ENCODE data around the gene ZCCHC9.
"Not testable (repeated sequence)": the region's sequence is repeated elsewhere in the genome, so short reads cannot be mapped to it uniquely, and the experiment has no call there.

The ZCCHC9 gene

GRCh38 chr5:81308836-81309235 lies 7.4 kb downstream of the ZCCHC9 start:
- DNase-seq = no peak

GRCh38 chr5:81310402-81311063 lies 9.1 kb downstream of the ZCCHC9 start:
- DNase-seq = no peak

- no peak for DNase-seq
Observed at GRCh38 chr5:81313278-81313677, 11.9 kb downstream of the ZCCHC9 start.

- DNase-seq = no peak
Observed at GRCh38 chr5:81313686-81314085, 12.3 kb downstream of the ZCCHC9 start.

GRCh38 chr5:81314581-81314980 lies 13.2 kb downstream of the ZCCHC9 start:
- DNase-seq = peak; percentile 44

GRCh38 chr5:81315336-81315735 lies 13.9 kb downstream of the ZCCHC9 start:
- peak; percentile 83 for DNase-seq

- no peak for DNase-seq
Observed at GRCh38 chr5:81315830-81316229, 14.4 kb downstream of the ZCCHC9 start.

GRCh38 chr5:81316571-81316970 lies 15.2 kb downstream of the ZCCHC9 start:
- no peak for DNase-seq

- DNase-seq = no peak
Observed at GRCh38 chr5:81317536-81317935, 16.1 kb downstream of the ZCCHC9 start.

- DNase-seq = no peak
Observed at GRCh38 chr5:81326554-81326953, 25.2 kb downstream of the ZCCHC9 start.

GRCh38 chr5:81334304-81335061 lies 33.1 kb downstream of the ZCCHC9 start:
- DNase-seq = no peak

- DNase-seq = no peak
Observed at GRCh38 chr5:81335946-81336345, 34.6 kb downstream of the ZCCHC9 start.

- no peak for DNase-seq
Observed at GRCh38 chr5:81336556-81336955, 35.2 kb downstream of the ZCCHC9 start.

GRCh38 chr5:81337803-81338202 lies 36.4 kb downstream of the ZCCHC9 start:
- no peak for DNase-seq

- not testable (repeated sequence) for DNase-seq
Observed at GRCh38 chr5:81338213-81338612, 36.8 kb downstream of the ZCCHC9 start.

GRCh38 chr5:81344736-81345135 lies 43.3 kb downstream of the ZCCHC9 start:
- no peak for DNase-seq

GRCh38 chr5:81345411-81346003 lies 44.1 kb downstream of the ZCCHC9 start:
- DNase-seq = no peak

- no peak for DNase-seq
Observed at GRCh38 chr5:81349161-81349560, 47.8 kb downstream of the ZCCHC9 start.

GRCh38 chr5:81350507-81350906 lies 49.1 kb downstream of the ZCCHC9 start:
- no peak for DNase-seq

- no peak for DNase-seq
Observed at GRCh38 chr5:81353189-81353588, 51.8 kb downstream of the ZCCHC9 start.

- no peak for DNase-seq
Observed at GRCh38 chr5:81354093-81354492, 52.7 kb downstream of the ZCCHC9 start.

GRCh38 chr5:81355291-81356251 lies 54.2 kb downstream of the ZCCHC9 start:
- DNase-seq = no peak

- no peak for DNase-seq
Observed at GRCh38 chr5:81359108-81359507, 57.7 kb downstream of the ZCCHC9 start.

All from fibroblast of skin of back (primary cell).